Liver (tissue), 3 donors: Measurements from ENCODE around the gene PKMYT1.

Source experiments
- GABPA ChIP-seq, 2 donors: IDR thresholded peaks in 1 of 2; conservative IDR thresholded peaks in 1 of 2; 2 replicates each; pipeline ENCODE4 v1.6.1; 2016; ENCODE audit warnings: antibody characterized with exemption in 2 of 2, mild to moderate bottlenecking in 1 of 2, moderate library complexity in 1 of 2
- SP1 ChIP-seq: IDR thresholded peaks from 2 replicates; pipeline ENCODE4 v1.6.1; 2018; ENCODE audit warnings: antibody characterized with exemption, mild to moderate bottlenecking
- TAF1 ChIP-seq: conservative IDR thresholded peaks from 2 replicates; pipeline ENCODE4 v1.6.1; 2016; ENCODE audit warnings: antibody characterized with exemption, mild to moderate bottlenecking
- YY1 ChIP-seq: IDR thresholded peaks from 2 replicates; pipeline ENCODE4 v1.6.1; 2016; ENCODE audit warnings: antibody characterized with exemption, mild to moderate bottlenecking
- TF ChIP-seq, protein P1 (sequence below): fragments of 150-350 bp; IDR thresholded peaks from 2 replicates; pipeline ENCODE4 v1.5.1; 2017; ENCODE audit warnings: improper control_type of control experiment, low read depth, low read length; ENCODE audit not compliant: missing input control
- TF ChIP-seq, protein P2 (sequence below): IDR thresholded peaks from 2 replicates; pipeline ENCODE4 v1.6.1; 2016; ENCODE audit warnings: antibody characterized with exemption, mild to moderate bottlenecking
- donor health status: healthy.
- donor health status: healthy.

DNA sequence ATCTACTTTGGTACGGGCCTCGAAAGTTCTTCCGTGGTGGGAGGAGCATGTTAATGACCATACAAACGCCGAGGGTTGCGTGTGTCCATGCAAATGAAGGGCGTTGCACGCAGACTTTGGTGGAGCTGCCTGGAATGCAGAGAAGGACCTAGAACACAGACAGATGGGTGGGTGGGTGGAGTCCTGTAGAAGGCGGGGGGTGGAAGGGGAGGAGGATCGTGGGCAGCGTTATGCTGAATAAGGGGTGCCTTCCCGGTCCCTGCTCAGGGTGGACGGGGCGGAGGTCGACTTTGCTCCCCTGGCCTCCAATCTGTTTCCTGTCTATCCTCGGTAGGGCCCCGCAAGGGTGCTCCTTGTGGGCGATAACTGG is 11.9 kb downstream of the PKMYT1 start:
- TF ChIP-seq, protein P1, sequence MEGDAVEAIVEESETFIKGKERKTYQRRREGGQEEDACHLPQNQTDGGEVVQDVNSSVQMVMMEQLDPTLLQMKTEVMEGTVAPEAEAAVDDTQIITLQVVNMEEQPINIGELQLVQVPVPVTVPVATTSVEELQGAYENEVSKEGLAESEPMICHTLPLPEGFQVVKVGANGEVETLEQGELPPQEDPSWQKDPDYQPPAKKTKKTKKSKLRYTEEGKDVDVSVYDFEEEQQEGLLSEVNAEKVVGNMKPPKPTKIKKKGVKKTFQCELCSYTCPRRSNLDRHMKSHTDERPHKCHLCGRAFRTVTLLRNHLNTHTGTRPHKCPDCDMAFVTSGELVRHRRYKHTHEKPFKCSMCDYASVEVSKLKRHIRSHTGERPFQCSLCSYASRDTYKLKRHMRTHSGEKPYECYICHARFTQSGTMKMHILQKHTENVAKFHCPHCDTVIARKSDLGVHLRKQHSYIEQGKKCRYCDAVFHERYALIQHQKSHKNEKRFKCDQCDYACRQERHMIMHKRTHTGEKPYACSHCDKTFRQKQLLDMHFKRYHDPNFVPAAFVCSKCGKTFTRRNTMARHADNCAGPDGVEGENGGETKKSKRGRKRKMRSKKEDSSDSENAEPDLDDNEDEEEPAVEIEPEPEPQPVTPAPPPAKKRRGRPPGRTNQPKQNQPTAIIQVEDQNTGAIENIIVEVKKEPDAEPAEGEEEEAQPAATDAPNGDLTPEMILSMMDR: no peak
- TF ChIP-seq GABPA (IDR thresholded peaks at IDR 0.05 in 1 of 2, conservative IDR thresholded peaks at IDR 0.05 in 1 of 2): no peak
- TF ChIP-seq YY1: no peak
- TF ChIP-seq, protein P2, sequence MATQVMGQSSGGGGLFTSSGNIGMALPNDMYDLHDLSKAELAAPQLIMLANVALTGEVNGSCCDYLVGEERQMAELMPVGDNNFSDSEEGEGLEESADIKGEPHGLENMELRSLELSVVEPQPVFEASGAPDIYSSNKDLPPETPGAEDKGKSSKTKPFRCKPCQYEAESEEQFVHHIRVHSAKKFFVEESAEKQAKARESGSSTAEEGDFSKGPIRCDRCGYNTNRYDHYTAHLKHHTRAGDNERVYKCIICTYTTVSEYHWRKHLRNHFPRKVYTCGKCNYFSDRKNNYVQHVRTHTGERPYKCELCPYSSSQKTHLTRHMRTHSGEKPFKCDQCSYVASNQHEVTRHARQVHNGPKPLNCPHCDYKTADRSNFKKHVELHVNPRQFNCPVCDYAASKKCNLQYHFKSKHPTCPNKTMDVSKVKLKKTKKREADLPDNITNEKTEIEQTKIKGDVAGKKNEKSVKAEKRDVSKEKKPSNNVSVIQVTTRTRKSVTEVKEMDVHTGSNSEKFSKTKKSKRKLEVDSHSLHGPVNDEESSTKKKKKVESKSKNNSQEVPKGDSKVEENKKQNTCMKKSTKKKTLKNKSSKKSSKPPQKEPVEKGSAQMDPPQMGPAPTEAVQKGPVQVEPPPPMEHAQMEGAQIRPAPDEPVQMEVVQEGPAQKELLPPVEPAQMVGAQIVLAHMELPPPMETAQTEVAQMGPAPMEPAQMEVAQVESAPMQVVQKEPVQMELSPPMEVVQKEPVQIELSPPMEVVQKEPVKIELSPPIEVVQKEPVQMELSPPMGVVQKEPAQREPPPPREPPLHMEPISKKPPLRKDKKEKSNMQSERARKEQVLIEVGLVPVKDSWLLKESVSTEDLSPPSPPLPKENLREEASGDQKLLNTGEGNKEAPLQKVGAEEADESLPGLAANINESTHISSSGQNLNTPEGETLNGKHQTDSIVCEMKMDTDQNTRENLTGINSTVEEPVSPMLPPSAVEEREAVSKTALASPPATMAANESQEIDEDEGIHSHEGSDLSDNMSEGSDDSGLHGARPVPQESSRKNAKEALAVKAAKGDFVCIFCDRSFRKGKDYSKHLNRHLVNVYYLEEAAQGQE: no peak
- no peak for TF ChIP-seq SP1
- TF ChIP-seq TAF1: no peak
